ENCODE data around the gene PKP4.
"Not testable (repeated sequence)": the region's sequence is repeated elsewhere in the genome, so short reads cannot be mapped to it uniquely, and the experiment has no call there.

The PKP4 gene

DNA sequence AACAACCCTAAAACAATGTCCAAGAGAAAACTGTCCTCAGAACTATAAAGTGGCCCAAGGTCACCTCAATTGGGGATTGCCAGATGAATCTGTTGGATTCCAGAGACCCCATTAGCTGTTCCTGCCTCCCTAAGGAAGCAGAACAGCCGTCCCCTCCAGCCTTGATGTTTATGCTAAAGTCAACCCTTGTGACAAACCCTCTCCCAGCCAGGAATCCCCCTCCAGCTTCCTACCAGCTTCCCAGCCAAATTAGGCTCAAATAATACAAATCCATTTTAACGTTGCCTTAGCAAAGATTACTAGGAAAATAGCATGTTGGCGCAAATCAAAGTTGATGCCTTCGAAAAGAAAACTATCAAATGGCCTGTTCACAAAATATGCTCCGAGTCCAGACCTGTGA, 232.6 kb downstream of the PKP4 start:
- no peak for FAIRE-seq

DNA sequence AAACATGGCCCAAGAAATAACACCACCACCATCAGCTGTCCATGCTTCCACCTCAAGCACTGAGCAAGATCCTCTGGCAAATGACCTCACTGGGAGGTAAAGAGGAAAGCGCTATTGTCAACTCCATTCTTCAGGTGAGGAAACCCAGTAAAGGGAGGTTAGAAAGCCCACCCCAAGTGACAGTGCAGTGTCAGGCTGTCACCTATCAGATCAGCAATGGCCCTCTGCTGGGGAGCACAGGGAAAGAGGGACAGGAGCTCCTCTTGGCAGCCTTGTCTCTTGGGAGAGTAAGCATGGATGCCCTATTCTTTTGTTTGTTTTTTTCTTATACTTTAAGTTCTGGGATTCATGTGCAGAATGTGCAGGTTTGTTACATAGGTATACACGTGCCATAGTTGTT, 234.1 kb downstream of the PKP4 start:
- FAIRE-seq = no peak

DNA sequence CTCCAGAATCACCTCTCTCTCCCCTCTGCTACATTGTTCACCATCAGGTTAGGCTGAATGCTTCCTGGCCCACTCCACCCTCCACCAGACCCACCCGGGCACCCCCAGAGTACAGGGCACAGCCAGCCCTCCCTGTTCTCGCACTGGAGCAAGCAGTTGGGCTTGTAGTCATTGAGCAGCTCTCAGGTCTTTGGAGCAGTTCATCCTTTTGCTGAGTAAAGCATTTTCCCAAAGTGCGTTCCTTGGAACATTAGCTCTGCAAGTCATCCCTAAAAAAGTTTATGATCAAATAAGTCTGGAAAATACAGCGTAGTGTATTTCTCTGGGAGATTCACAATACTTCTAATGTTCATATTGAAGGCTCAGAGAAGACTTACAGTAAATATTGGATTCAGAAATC, 234.9 kb downstream of the PKP4 start:
- no peak for FAIRE-seq

DNA sequence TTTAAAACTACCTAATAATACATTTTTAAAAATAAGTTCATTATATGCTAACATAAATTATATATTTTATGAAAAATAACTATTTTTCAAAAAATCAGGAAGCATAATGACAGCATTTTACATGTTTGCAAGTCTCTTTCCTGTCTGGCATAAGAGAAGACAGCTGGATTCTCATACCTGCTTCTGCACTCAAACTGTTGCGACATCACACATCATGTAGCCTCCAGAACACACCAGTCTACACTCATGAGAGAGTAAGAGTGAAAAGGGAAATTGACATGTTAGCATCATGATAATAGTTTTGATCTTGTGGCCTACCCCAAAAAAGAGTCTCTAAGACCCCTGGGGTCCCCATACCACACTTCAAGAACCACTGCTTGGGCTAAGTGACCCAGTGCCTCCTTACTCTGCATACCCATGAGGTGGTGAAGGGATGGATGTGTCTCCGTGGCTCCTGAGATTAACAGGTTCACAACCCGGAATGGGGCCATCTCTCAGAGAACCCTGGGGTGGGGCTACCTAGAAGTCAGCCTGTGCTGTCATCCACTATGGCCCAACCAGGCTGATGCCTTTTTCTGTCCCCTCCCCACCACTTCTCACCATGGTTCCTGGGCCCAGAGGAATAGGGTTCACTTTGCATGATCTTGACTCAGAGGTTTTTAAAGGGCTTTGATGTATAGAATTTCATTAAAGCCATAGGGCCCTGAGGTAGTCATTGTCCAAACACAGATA, 235.8 kb downstream of the PKP4 start:
- no peak for FAIRE-seq

DNA sequence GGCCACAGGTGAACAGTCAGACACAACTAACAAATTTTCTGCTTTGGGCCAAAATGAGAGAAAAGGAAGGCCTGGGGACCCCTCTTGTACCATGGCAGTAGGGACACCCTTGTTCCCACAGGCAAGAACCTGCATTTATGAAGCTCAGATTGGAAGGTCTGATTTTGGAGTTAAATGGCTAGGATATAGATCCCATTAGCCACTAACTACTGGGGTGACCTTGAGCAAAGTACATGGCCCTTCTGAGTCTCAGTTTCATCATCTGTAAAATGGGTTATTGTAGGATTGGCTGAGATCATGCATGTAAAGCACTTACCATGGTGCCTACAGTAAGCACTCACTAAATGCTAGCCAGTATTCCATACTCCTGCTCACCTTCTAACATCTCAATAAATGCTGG, 236.7 kb downstream of the PKP4 start:
- FAIRE-seq = no peak

DNA sequence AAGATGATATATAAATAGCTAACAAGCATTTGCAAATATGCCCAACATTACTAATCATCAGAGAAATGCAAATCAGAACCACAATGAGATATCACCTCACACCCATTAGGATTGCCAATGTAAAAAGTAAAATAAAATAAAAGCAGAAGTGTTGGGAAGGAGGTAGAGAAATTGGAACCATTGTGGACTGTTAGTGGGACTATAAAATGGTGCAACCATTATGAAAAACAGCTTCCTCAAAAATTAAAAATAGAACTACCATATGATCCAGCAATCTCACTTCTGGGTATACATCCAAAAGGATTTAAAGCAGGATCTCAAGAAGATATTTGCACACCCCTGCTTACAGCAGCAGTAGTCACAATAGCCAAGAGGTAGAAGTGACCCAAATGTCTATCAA, 238.6 kb downstream of the PKP4 start:
- no peak for FAIRE-seq

DNA sequence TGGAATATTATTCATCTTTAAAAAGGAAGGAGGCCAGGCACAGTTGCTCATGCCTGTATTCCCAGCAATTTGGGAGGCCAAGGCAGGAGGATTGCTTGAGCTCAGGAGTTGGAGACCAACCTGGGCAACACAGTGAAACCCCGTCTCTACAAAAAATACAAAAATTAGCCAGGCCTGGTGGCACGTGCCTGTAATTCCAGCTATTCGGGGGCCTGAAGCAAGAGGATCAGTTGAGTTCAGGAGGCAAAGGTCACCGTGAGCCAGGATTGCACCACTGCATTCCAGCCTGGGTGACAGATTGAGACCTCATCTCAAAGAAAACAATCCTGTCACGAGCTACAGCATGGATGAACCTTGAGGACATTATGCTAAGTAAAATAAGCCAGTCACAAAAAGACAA, 239.0 kb downstream of the PKP4 start:
- not testable (repeated sequence) for FAIRE-seq

DNA sequence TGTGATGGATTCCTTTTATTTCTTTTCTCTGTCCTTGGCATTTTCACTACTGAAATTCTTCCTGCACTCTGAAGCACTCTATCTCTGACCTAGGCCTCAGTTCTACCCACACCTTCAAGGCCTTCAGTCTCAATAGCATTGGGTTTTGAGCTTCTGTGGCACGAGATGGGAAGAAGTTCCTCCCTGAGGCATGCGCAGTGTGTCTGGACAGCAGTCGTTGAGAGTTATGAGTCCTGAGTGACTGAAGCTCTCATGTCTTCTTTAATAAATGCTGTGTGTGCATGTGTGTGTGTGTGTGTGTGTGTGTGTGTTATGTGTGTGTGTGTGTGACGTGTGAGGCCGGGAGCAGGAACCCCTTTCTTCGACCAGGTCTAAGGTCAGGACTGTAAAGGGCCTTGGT, 242.6 kb downstream of the PKP4 start:
- FAIRE-seq = no peak

DNA sequence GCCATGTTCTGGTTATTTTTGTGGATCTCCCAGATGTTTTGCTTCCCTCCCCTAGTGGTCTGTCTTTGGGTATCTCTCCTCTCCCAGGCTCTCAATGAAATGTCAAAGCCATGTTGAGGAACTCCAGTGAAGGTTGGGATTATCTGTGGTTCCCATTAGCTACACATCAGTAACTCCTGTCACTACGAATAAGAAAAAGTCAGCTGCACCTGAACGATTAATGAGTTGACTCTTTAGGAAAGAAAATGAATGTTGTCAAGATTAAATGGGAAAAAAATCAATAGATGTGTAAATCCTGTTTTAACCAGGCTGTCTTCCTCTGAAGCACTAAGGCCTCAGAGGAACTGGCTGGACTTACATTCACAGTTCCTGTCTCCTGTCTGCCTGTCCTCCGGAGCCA, 244.3 kb downstream of the PKP4 start:
- no peak for FAIRE-seq

DNA sequence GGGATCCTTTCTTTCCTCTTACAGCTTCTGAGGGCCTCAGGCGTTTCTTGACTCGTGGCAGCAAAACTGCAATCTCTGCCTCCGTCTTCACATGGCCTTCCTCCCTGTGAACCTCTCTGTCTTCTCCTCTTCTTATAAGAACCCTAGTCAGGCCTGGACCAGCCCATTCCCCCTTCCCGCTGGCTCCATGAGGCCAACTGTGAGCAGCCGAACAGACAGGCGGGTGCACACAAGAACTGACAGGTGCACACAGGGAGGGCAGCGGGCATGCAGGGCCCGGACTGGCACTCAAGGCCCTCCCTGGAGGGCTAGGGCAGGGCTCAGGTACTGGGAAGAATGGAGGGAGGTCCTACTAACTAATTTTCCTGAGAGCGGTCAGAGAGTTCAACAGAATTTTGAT, 246.0 kb downstream of the PKP4 start:
- no peak for FAIRE-seq

DNA sequence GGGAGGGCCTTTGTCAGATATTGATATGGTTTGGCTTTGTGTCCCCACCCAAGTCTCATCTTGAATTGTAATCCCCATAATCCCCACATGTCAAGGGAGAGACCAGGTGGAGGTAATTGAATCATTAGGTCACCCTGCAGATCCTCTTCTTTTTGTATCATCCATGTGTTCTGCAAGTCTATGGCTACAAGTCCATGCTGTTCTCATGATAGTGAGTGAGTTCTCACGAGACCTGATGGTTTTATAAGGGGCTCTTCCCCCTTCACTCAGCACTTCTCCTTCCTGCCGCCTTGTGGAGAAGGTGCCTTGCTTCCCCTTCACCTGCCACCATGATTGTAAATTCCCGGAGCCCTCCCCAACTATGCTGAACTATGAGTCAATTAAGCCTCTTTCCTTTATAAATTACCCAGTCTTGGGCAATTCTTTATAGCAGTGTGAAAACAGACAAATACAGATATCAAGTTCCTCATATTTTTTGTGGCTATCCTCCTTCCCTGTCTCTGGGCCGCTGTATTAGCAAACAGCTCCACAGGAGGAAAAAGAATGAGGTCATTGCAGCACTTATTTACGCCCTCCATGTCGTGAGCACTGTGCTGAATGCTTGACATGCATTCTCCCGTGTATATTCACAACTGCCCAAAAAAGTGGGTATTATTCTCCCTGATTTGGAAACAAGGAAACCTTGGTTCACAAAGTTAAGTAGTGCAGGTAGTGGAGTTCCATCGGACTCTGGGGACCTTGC, 248.1 kb downstream of the PKP4 start:
- not testable (repeated sequence) for FAIRE-seq

DNA sequence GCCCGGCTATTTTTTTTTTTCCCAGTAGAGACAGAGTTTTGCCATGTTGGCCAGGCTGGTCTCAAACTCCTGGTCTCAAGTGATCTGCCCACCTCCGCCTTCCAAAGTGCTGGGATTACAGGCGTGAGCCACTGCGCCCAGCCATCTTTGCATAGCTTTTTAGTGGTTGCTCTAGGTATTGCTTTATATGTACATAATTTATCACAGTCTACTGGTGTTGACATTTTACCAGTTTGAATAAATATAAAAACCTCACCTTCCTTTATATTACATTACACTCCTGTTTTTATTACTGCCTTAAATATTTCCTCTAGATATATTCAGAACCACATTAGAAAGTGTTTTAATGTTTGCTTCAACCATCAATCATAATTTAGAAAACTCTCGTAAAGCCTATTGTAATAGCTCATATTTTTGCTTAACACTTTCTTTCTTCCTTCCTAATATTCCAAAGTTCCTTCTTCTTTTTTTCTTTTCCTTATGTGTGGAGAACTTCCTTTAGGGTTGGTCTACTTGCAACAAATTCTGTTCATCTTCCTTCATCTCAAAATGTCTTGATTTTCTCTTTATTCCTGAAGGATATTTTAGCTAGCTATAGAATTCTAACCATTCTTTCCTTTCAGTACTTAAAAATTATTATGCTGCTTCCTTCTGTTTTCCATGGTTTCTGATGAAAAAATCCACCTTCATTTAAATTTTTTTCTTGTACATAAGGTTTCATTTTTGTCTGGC, 256.2 kb downstream of the PKP4 start:
- FAIRE-seq = no peak

DNA sequence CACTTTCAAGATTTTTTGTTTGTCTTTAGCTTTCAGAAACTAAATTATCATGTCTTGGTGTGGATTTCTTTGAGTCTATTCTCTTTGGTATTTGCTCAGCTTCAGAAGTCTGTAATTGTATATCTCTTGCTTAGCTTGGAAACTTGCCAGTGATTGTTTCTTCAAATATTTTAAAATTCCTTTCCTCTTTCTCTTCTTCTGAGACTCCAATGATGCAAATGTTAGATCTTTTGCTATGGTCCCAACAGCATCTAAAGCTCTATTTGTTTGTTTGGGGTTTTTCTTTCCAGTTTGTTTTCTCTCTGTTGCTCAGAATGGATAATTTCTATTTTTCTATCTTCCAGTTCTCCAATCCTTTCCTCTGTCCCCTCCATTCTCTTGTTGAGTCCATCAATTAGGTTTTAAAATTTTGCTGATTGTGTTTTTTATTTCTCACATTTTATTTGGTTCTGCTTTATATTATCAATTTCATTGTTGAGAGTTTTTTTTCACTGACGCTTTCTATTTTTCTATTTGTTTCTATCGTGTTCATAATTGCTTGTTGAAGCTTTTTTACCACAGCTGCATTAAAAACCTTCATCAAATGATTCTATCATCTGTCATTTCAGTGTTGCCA, 256.9 kb downstream of the PKP4 start:
- FAIRE-seq = no peak

DNA sequence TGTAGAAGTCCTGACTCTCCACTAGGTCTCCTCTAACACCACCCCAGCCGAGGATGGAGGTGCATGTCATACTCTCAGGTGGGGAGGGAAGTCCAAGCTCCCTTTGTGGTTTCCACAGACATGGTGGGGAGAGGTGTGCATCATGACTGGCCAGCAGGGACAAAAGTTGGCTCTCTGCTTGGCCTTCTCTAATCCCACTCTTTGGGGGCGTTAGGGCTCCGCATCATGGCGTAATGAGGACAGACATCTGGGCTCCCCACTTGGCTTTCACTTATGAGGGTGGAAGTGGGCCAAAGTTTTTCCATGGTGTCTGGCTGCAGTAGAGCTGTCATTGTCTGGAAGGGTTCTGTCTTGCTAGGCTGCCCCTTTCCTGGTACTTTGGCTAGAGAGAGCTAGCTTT, 257.7 kb downstream of the PKP4 start:
- FAIRE-seq = no peak

DNA sequence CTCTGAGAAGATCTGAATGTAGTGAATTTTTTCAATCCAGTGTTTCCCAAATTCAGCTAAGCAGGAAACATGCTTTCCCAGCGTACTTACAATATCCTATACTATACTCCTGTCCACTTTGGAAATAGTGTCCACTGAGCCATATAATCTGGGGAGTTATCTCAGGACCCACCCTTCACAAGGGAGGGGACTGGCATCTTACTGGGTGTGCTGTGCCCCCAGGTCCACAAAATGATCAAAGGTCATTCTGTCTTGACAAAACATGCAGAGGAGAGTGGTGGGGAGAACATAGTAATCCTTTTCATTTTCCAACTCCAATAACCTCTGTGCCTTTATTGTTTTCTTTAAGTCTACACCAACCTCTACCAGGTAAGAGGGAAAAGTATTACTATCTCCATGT, 258.6 kb downstream of the PKP4 start:
- no peak for FAIRE-seq

DNA sequence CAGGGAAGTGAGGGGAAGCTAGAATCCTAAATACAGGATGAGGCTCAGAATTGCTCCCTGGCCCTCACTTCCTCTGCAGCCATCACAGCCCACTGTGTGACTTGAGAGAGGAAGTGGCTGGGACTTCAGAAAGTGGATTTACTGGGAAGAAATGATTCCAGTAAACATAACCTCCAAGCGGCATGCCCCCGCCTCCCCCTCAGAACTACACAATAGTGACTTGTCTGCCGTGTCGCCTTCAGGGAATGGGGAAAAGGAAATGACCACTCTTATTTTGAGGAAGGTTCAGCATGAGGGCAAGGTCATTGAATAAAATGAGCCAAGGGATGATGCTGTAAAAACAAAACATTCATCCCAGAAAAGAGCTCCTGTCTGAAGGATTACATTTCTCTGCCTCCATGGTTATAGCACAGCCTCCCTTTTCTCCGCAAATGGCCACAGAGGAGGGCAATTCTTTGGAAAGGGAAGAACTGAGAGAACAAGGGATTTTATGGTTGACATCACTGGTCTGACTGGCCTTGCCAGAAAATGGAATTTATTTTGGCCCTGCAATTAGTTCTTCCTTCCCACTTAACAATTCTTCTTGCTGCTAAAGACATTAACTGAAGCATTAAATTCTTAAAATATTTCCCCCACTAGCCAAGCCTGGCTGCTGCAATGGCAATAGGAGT, 259.5 kb downstream of the PKP4 start:
- FAIRE-seq = no peak

DNA sequence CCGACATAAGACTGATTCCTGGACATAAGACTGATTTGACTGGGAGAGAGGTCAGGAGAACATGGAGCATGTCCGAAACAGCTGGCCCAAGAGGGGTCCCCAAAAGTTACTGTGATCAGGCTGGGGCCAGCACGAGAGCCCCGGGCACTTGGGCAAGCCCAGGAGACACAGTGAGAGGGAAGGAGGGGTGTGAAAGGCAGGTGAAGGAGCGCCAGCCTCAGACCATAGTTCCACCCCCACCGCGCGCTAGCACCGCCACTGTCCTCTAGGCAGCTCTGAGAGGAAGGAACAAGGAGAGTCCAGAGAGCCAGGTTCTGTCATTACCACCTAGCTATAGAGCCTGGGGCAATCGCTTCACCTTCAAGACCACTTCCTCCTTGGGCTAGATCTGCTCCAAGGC, 260.2 kb downstream of the PKP4 start:
- FAIRE-seq = no peak

DNA sequence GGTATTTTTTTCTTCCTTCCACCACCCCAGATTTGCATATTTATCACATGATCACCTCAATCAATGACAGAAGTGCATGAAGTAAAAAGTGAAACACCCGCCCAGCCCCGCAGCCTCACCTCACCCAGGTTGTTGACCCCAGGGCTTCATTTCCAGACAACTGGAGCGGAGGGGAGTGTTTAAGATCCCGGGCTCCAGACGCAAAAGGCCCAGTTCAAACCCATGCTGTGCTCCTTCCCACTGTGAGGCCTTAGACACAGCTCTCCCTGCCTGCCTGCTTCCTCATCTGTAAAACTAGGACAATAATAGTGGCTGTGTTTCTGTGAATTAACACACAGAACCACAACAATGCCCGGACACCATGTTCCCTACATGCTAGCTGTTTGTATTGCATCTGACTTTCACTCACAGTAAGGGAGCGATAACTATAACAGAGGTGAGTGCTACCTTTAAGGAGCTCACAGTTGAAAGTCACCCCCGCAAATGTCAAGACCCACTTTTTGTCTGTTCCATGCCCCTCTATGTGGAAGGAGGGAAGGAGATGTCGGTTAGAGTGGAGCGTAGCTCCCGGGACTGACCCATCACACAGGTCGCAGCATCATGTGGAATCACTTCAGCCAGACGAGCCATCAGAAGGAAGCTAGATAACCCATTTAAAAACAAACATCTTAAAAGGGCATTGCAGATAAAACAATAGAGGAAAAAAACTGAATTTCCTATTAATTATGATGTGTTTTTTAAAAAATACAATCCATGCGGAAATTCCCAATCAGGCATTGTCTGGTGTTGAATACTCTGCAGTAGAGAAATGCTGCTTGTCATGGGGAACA, 260.8 kb downstream of the PKP4 start:
- FAIRE-seq = no peak

DNA sequence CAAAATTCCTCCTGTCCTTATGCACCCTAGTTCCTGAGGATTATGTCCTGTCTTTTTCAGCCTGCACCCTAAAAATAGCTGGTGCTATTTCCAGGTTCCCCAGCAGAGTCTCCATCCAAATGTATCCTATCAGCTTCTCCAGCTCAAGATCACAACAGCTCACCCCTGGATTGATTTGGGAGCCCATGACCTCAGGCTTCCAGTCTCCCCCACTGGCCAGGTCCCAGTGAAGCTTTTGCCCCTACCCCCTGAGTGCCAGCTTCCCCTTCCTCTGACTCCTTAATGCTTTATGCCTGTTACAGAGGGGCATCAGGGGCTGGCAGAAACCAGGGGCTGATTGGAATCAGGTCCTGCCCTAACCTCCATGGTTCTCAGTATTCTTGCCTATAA, 261.4 kb downstream of the PKP4 start:
- FAIRE-seq = no peak

DNA sequence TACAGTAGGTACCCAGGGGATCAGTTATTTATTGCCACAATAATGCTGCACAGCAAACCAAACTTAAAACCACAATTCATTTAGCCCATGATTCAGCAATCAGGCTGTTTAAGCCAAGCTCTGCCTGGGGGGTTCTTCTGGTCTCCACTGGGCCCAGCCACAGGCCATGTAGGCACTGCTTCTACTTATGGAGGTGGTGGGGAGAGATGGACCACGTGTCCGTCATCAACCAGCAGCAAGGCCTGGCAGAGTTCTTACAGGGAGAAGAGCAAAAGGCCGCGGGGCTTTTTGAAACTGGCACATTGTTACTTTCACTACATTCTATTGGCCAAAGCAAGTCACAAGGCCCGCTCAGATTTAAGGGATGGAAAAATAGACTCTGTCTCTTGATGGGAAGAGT, 262.1 kb downstream of the PKP4 start:
- no peak for FAIRE-seq

DNA sequence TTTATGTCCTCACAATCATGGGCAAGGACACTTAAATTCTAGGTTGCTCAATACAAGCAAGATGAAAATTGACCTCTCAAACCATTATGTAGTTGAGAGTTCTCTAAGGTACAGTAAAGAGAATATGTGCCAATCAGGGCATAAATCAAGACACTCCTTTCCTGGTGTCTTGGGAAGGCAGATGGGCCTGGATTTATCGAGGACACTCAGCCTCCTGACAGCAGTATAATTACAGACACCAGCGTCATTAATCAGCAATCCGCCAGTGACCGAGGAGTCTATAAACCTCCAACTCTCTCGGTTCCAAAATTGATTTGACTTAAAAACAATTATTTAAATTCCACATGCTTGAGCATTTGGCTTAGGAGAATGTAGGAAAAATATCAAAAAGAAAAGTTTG, 262.7 kb downstream of the PKP4 start:
- FAIRE-seq = no peak
